Suprapubic skin (tissue), 4 donors: Measurements from ENCODE around the gene PCSK1. TPM values are rescaled to one million over a fixed set of nuclear protein-coding genes. Genes with fewer than 3 reads are reported as not detected.

ENCODE experiments used
- DNase-seq, 2 donors: peaks; one replicate each; pipeline ENCODE4 v3.0.0-alpha.2; 2019; ENCODE audit warnings: low spot score in 2 of 2
- H3K27ac ChIP-seq: fragments of 200-600 bp; sonication (generic); one replicate; pipeline ENCODE4 v1.5.1; 2019
- H3K27me3 ChIP-seq: fragments of 200-600 bp; sonication (generic); one replicate; pipeline ENCODE4 v1.5.1; 2019
- H3K36me3 ChIP-seq: fragments of 200-600 bp; sonication (generic); one replicate; pipeline ENCODE4 v1.5.1; 2019
- H3K4me1 ChIP-seq: fragments of 200-600 bp; sonication (generic); one replicate; pipeline ENCODE4 v1.5.1; 2019
- H3K4me3 ChIP-seq: fragments of 200-600 bp; sonication (generic); one replicate; pipeline ENCODE4 v1.5.1; 2019; ENCODE audit warnings: mild to moderate bottlenecking
- H3K9me3 ChIP-seq: fragments of 200-600 bp; sonication (generic); one replicate; pipeline ENCODE4 v1.5.1; 2019
- CTCF ChIP-seq, 2 donors: fragments of 200-600 bp in 1 of 2; fragments of 450-650 bp in 1 of 2; sonication (generic) in 1 of 2; IDR thresholded peaks; one replicate each; pipeline ENCODE4 v1.5.1; 2016 to 2019; ENCODE audit warnings: antibody characterized with exemption in 2 of 2, mild to moderate bottlenecking in 1 of 2, moderate library complexity in 1 of 2
- EP300 ChIP-seq: sonication (generic); formaldehyde crosslinking; IDR thresholded peaks from one replicate; pipeline ENCODE4 v1.6.1; 2017; ENCODE audit warnings: antibody characterized with exemption
- POLR2A ChIP-seq, 2 donors: fragments of 450-650 bp; IDR thresholded peaks; one replicate each; pipeline ENCODE4 v1.6.1; 2017; ENCODE audit warnings: antibody characterized with exemption in 2 of 2, mild to moderate bottlenecking in 2 of 2, moderate library complexity in 2 of 2
- POLR2AphosphoS5 ChIP-seq, 3 donors: sonication (generic); formaldehyde crosslinking; IDR thresholded peaks; one replicate each; pipeline ENCODE4 v1.6.1; 2017; ENCODE audit warnings: antibody characterized with exemption in 3 of 3
- WGBS: methylation state at CpG from one replicate; pipeline ENCODE4 v1.1.5; 2018; 5-methylcytosine and 5-hydroxymethylcytosine counted together
- total RNA-seq, 4 donors: library from RNA; depleted of rRNA; stranded (reverse); fragments of >200 nt; gene quantifications; one replicate each; pipeline ENCODE4 v1.1.0, GENCODE V29; 2016

PCSK1 gene
- total RNA-seq, 4 donors from 2014 or later: 0.25 to 1.4 (median 0.36) TPM

GRCh38 chr5:96344678-96345577 lies 88.1 kb downstream of the PCSK1 start:
- H3K36me3 ChIP-seq: no peaks in the 10 kb centered on the region
- WGBS: 36% methylated on average over 6 of the region's 6 CpGs
- peaks cover 4% of the 10 kb centered on the region for H3K4me1 ChIP-seq
- H3K27ac ChIP-seq: no peak overlapping the region
- peak; percentile 14 to 29 for TF ChIP-seq CTCF (IDR thresholded peaks at IDR 0.05)
- no peak for TF ChIP-seq POLR2A (IDR thresholded peaks at IDR 0.05)
- TF ChIP-seq EP300: no peak
- TF ChIP-seq POLR2AphosphoS5 (IDR thresholded peaks at IDR 0.05): no peak
- H3K4me3 ChIP-seq: no peak overlapping the region
- no peaks in the 10 kb centered on the region for H3K9me3 ChIP-seq
- no peak for DNase-seq
- H3K27me3 ChIP-seq: no peaks in the 10 kb centered on the region

DNA sequence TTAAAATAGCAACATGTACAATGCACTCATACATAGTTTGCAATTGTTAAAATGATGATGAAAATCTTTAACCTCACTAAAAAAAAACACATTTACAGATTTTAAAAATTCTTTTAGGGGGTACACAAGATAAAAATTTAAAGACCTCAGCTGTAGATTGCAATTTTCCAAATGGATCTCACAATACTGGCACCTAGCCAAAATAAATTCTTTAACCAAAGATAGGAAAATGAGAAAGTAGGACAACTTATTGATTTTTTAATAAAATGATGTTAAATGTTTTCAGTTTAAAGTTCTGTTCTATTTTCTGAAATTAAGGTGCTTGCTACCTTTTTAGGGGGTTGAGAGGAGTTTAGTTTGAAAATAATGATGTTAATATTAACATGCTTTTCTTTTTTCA lies 90.0 kb downstream of the PCSK1 start:
- H3K4me1 ChIP-seq: peaks cover 20% of the 10 kb centered on the region
- H3K27me3 ChIP-seq: no peaks in the 10 kb centered on the region
- no peak for DNase-seq
- H3K27ac ChIP-seq: no peak overlapping the region
- no peak overlapping the region for H3K4me3 ChIP-seq
- no peak for TF ChIP-seq POLR2AphosphoS5 (IDR thresholded peaks at IDR 0.05)
- no peak for TF ChIP-seq CTCF (IDR thresholded peaks at IDR 0.05)
- no peak for TF ChIP-seq POLR2A (IDR thresholded peaks at IDR 0.05)
- TF ChIP-seq EP300: no peak
- no peaks in the 10 kb centered on the region for H3K9me3 ChIP-seq
- H3K36me3 ChIP-seq: no peaks in the 10 kb centered on the region

DNA sequence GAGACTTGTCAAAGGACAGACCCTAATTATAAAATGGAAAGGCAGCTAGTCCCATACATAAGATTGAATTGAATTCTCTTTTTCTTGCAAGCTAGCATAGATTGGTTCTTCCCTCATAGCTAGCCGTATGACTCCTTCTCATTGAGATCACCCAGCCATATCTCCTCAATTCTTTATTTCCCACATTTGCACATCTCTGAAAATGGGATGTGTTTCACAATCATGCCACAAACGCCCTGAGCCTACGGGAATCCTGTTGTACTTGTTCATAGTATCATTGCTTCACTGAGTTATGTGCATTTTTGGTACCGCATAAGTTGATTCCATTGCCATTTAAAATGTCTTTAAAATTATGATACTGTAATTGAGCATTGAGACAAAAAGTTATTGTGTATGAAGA lies 90.5 kb downstream of the PCSK1 start:
- peaks cover 25% of the 10 kb centered on the region for H3K4me1 ChIP-seq
- no peak for DNase-seq
- no peaks in the 10 kb centered on the region for H3K9me3 ChIP-seq
- TF ChIP-seq POLR2A (IDR thresholded peaks at IDR 0.05): no peak
- no peak for TF ChIP-seq EP300
- no peak for TF ChIP-seq CTCF (IDR thresholded peaks at IDR 0.05)
- no peak for TF ChIP-seq POLR2AphosphoS5 (IDR thresholded peaks at IDR 0.05)
- H3K4me3 ChIP-seq: no peak overlapping the region
- H3K36me3 ChIP-seq: no peaks in the 10 kb centered on the region
- WGBS: 79% methylated on average over 4 of the region's 4 CpGs
- H3K27ac ChIP-seq: no peak overlapping the region
- H3K27me3 ChIP-seq: no peaks in the 10 kb centered on the region

Other genes starting within 250 kb of the PCSK1 start
- gene CAST, start 229.1 kb upstream of the PCSK1 start, total RNA-seq: 100 to 1,000 TPM; 381 to 577 (median 400) TPM